OCI-LY7 (cell line): ENCODE results near the gene MACROD1.

Source experiments
- CTCF ChIP-seq: fragments of 200-600 bp; sonication (generic); conservative IDR thresholded peaks from 2 replicates; pipeline ENCODE4 v1.5.1; 2014; ENCODE audit warnings: mild to moderate bottlenecking, antibody characterized with exemption, low read length, moderate library complexity, mixed read lengths
- EZH2phosphoT487 ChIP-seq: fragments of 200-600 bp; sonication (generic); IDR thresholded peaks from 2 replicates; pipeline ENCODE4 v1.6.1; 2018; ENCODE audit warnings: low read depth, borderline replicate concordance, mild to moderate bottlenecking, mixed run types, antibody characterized with exemption, low read length, moderate library complexity, mixed read lengths

- TF ChIP-seq CTCF (no peak), EZH2phosphoT487 (no peak)
Observed at GRCh38 chr11:64094463-64095260, 71.3 kb downstream of the MACROD1 start.
